OCI-LY7 (cell line): ENCODE measurements around the gene MYL4. TPM values are rescaled to one million over a fixed set of nuclear protein-coding genes. Genes with fewer than 3 reads are reported as not detected.
"Not testable (repeated sequence)": the region's sequence is repeated elsewhere in the genome, so short reads cannot be mapped to it uniquely, and the experiment has no call there.

Experiments
- BruUV-seq: library from RNA; stranded (reverse); fragments of 400-500 nt; replicated peaks from 2 replicates; lab custom pipeline; 2021; lab: Mats Ljungman, UMichigan
- CTCF ChIA-PET: fragments of 300-600 bp; sonication (Branson Sonifier 250); formaldehyde crosslinking; loops from one replicate; lab custom pipeline; 2022; ENCODE audit warnings: antibody characterized with exemption; ENCODE audit not compliant: unreplicated experiment; lab: Charles Lee
- POLR2A ChIA-PET: fragments of 300-600 bp; sonication (Branson Sonifier 250); formaldehyde crosslinking; loops from one replicate; lab custom pipeline; 2022; ENCODE audit warnings: antibody characterized with exemption; lab: Charles Lee
- DNase-seq: peaks from one replicate; pipeline ENCODE4 v3.0.0-alpha.2; 2015; ENCODE audit warnings: low spot score
- H2AFZ ChIP-seq: fragments of 200-600 bp; sonication (generic), shearing (Covaris generic); 2 replicates; pipeline ENCODE4 v1.6.1; 2014; ENCODE audit warnings: mild to moderate bottlenecking, antibody characterized with exemption, low read length, moderate library complexity
- H3K27ac ChIP-seq: fragments of 200-600 bp; sonication (generic); 2 replicates; pipeline ENCODE4 v1.5.1; 2014; ENCODE audit warnings: mixed run types, low read depth, mild to moderate bottlenecking, moderate library complexity, low read length, inconsistent platforms; ENCODE audit not compliant: poor library complexity, severe bottlenecking
- H3K36me3 ChIP-seq: fragments of 200-600 bp; sonication (generic); 2 replicates; pipeline ENCODE4 v1.6.1; 2014; ENCODE audit warnings: mild to moderate bottlenecking, antibody characterized with exemption, low read length, moderate library complexity, mixed read lengths; ENCODE audit not compliant: insufficient read depth
- H3K4me1 ChIP-seq: fragments of 200-600 bp; sonication (generic); 2 replicates; pipeline ENCODE4 v1.5.1; 2014; ENCODE audit warnings: mild to moderate bottlenecking, low read length; ENCODE audit not compliant: insufficient read depth, poor library complexity, severe bottlenecking
- H3K4me2 ChIP-seq: fragments of 200-600 bp; sonication (generic); 2 replicates; pipeline ENCODE4 v1.6.1; 2014; ENCODE audit warnings: mild to moderate bottlenecking, low read length
- H3K4me3 ChIP-seq: fragments of 200-600 bp; sonication (generic); 2 replicates; pipeline ENCODE4 v1.5.1; 2014; ENCODE audit warnings: mild to moderate bottlenecking, low read depth, low read length; ENCODE audit not compliant: poor library complexity, severe bottlenecking
- H3K79me2 ChIP-seq: fragments of 200-600 bp; sonication (generic); 2 replicates; pipeline ENCODE4 v1.6.1; 2016; ENCODE audit warnings: low read depth, mild to moderate bottlenecking, low read length, moderate library complexity, mixed read lengths; ENCODE audit not compliant: insufficient read depth
- H3K9me2 ChIP-seq: fragments of 200-600 bp; sonication (generic); 2 replicates; pipeline ENCODE4 v1.6.1; 2016; ENCODE audit warnings: mild to moderate bottlenecking, low read length, mixed read lengths; ENCODE audit not compliant: insufficient read depth
- H3K9me3 ChIP-seq: fragments of 200-600 bp; sonication (generic); 2 replicates; pipeline ENCODE4 v1.6.1; 2014; ENCODE audit warnings: mild to moderate bottlenecking, mixed run types, low read length, mixed read lengths
- H4K20me1 ChIP-seq: fragments of 200-600 bp; sonication (generic); 2 replicates; pipeline ENCODE4 v1.6.1; 2014; ENCODE audit warnings: mild to moderate bottlenecking, antibody characterized with exemption, low read length, moderate library complexity, mixed read lengths; ENCODE audit not compliant: insufficient read depth
- EZH2phosphoT487 ChIP-seq: fragments of 200-600 bp; sonication (generic); IDR thresholded peaks from 2 replicates; pipeline ENCODE4 v1.6.1; 2018; ENCODE audit warnings: low read depth, borderline replicate concordance, mild to moderate bottlenecking, mixed run types, antibody characterized with exemption, low read length, moderate library complexity, mixed read lengths
- intact Hi-C: fragments of 100-400 bp; cut with micrococcal nuclease; formaldehyde crosslinking; loops from one replicate; pipeline ENCODE4 v1.10.0; 2022; ENCODE audit not compliant: unreplicated experiment
- total RNA-seq, 2 experiments: library from RNA; depleted of rRNA in 1 of 2; stranded (reverse); fragments of >200 nt in 1 of 2; shearing (Covaris generic) in 1 of 2; gene quantifications; 2 replicates each; pipeline ENCODE4 v1.2.3, GENCODE V29; 2014 to 2022
- TF ChIP-seq, protein P1 (sequence below): fragments of 200-600 bp; sonication (generic); conservative IDR thresholded peaks from 2 replicates; pipeline ENCODE4 v1.5.1; 2014; ENCODE audit warnings: mild to moderate bottlenecking, antibody characterized with exemption, low read length, moderate library complexity, mixed read lengths

MYL4 gene
- total RNA-seq, 2 experiments from 2014 or later, result 0.67 to 2.1 TPM

DNA sequence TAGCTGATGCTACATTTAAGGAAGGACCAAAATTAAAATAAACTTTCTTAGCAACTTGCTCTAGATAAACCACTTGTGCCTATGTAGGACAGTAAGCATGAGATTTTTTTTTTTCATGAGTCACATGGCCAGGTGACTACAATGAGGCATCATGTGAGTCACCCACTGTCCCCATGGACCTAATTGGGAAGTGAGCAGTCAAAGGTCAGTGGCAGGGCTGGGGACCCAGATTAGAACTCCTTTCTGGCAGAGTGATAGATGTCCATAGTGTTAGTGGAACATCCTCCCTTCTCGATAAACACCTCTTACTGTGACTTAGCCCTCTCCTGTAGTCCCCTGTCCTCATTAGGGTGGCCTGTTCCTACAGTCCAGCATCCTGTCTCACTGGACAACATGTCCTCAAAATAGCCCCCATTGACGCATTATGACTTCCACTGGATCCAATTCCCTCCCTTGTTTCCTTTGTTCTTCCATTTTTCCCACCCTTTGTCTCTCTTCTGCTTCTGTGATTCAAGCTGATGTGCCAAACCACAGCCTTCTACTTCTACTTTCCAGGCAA lies 56.9 kb downstream of the MYL4 start:
- H3K4me3 ChIP-seq, result no peak overlapping the region
- no TSS peak for BruUV-seq
- H3K9me2 ChIP-seq, result no peaks in the 10 kb centered on the region
- H3K79me2 ChIP-seq, result no peaks in the 10 kb centered on the region
- no peaks in the 10 kb centered on the region for H4K20me1 ChIP-seq
- 0 out of 2 replicates have a peak, but pooled peaks cover 9% of the 10 kb centered on the region for H3K9me3 ChIP-seq
- TF ChIP-seq, protein P1, sequence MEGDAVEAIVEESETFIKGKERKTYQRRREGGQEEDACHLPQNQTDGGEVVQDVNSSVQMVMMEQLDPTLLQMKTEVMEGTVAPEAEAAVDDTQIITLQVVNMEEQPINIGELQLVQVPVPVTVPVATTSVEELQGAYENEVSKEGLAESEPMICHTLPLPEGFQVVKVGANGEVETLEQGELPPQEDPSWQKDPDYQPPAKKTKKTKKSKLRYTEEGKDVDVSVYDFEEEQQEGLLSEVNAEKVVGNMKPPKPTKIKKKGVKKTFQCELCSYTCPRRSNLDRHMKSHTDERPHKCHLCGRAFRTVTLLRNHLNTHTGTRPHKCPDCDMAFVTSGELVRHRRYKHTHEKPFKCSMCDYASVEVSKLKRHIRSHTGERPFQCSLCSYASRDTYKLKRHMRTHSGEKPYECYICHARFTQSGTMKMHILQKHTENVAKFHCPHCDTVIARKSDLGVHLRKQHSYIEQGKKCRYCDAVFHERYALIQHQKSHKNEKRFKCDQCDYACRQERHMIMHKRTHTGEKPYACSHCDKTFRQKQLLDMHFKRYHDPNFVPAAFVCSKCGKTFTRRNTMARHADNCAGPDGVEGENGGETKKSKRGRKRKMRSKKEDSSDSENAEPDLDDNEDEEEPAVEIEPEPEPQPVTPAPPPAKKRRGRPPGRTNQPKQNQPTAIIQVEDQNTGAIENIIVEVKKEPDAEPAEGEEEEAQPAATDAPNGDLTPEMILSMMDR, result no peak
- no peak for TF ChIP-seq EZH2phosphoT487
- POLR2A ChIA-PET, result no interaction called here
- no peak overlapping the region for H3K4me2 ChIP-seq
- no peak overlapping the region for H2AFZ ChIP-seq
- H3K36me3 ChIP-seq, result no peaks in the 10 kb centered on the region
- intact Hi-C loops, result no loop called here
- no peak overlapping the region for H3K27ac ChIP-seq
- CTCF ChIA-PET, result no interaction called here
- no peak for DNase-seq
- no peaks in the 10 kb centered on the region for H3K4me1 ChIP-seq

DNA sequence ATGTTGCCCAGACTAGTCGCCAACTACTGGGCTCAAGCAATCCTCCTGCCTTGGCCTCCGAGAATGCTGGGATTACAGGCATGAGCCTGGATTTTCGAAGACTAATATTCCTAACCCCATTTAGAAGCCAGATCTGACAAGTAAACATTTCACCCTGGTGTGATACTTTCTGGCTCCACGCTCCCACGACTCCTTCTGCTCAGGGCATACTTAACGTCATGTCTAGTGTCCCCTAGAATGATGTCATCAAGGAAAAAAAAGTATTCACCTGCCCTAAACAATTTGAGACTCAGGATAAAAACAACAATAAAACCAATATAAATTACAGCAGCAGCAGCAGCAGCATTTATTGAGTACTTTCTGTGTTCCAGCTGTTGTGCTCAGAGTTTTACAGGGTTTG lies 57.6 kb downstream of the MYL4 start:
- Histone ChIP-seq H3K4me3 (no peak overlapping the region), H3K79me2 (no peaks in the 10 kb centered on the region), H3K9me3 (0 out of 2 replicates have a peak, but pooled peaks cover 9% of the 10 kb centered on the region), H3K9me2 (no peaks in the 10 kb centered on the region), H3K27ac (no peak overlapping the region), H3K4me2 (no peak overlapping the region), H3K36me3 (no peaks in the 10 kb centered on the region), H2AFZ (no peak overlapping the region), H4K20me1 (no peaks in the 10 kb centered on the region), H3K4me1 (no peaks in the 10 kb centered on the region)
- intact Hi-C loops, result no loop called here
- TF ChIP-seq, protein P1, result no peak
- TF ChIP-seq EZH2phosphoT487, result no peak
- no peak for DNase-seq
- BruUV-seq, result no TSS peak
- ChIA-PET POLR2A (no interaction called here), CTCF (no interaction called here)

DNA sequence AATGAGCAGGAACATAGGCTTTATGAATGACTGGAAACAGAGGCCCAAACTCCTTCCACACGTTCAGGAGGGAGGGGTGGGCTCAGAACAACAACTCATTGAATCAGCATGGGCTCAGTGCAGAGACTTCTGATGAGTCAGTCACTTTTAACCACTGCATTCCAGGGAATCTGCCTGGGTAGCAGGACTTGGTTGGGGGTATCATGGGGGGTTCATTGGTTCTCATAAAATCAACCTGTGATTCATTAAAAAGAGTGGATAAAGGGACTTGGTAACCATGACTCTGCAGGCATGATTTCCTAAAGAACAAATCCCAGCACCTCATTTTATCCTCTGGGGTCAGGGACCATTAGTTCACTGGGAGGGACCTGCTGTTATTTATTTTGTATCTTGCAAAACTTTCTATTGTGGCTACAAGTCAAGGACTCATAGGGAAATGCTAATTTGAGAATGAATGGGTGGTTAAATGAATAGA lies 58.2 kb downstream of the MYL4 start:
- no peaks in the 10 kb centered on the region for H3K9me2 ChIP-seq
- POLR2A ChIA-PET, result no interaction called here
- CTCF ChIA-PET, result no interaction called here
- H3K4me3 ChIP-seq, result no peak overlapping the region
- intact Hi-C loops, result no loop called here
- no peaks in the 10 kb centered on the region for H4K20me1 ChIP-seq
- TF ChIP-seq EZH2phosphoT487, result no peak
- TF ChIP-seq, protein P1, result no peak
- no peak overlapping the region for H2AFZ ChIP-seq
- H3K27ac ChIP-seq, result no peak overlapping the region
- no peaks in the 10 kb centered on the region for H3K36me3 ChIP-seq
- H3K4me2 ChIP-seq, result no peak overlapping the region
- no peak for DNase-seq
- H3K9me3 ChIP-seq, result 0 out of 2 replicates have a peak, but pooled peaks cover 9% of the 10 kb centered on the region
- BruUV-seq, result no TSS peak
- no peaks in the 10 kb centered on the region for H3K4me1 ChIP-seq
- H3K79me2 ChIP-seq, result no peaks in the 10 kb centered on the region

DNA sequence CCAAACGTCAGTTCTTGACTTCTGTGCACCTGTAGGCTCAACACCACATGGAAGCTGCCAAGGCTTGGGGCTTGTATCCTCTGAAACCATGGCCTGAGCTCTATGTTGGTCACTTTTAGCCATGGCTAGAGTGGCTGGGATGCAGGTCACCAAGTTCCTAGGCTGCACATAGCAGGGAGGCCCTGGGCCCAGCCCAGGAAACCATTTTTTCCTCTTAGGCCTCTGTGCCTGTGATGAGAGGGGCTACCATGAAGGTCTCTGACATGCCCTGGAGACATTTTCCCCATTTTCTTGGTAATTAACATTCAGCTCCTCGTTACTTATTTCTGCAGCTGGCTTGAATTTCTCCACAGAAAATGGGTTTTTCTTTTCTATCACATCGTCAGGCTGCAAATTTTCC lies 59.8 kb downstream of the MYL4 start:
- H3K4me2 ChIP-seq, H3K36me3 ChIP-seq, H3K9me3 ChIP-seq, H3K27ac ChIP-seq, H3K4me3 ChIP-seq, H3K9me2 ChIP-seq, CTCF ChIA-PET, H3K4me1 ChIP-seq, POLR2A ChIA-PET, H4K20me1 ChIP-seq, H3K79me2 ChIP-seq, DNase-seq, intact Hi-C loops, H2AFZ ChIP-seq, BruUV-seq: not testable (repeated sequence)
